ENCODE data around the gene CACHD1. TPM values are rescaled to one million over a fixed set of nuclear protein-coding genes. Genes with fewer than 3 reads are reported as not detected.

The CACHD1 gene
- total and polyA plus RNA-seq, 2 of the 8 experiments (the other 6 are each of a cell fraction or from before 2014, with no cell fraction given): 22.2 to 42.5 TPM

DNA sequence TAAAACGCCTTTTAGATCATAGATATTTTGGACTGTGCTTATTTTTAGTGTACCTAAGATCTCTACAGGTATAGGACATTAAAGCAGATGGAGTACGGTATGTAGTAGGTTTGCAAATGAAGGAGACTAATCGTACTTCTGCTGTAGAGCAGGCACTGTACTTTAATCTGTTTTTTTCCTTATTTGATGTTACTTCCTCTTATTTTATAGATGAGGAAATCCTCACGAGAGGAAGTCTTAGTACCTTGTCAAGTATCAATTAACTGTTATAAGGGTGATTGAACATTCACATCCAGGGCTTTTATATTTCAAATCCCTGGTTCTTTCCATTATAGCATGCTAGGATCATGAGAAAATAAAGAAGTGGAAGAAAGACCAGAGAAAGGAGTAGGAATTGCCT lies 41.1 kb downstream of the CACHD1 start:
- Histone ChIP-seq H3K23me2 (ENCODE audit: low read depth, low read length) (no peaks in the 10 kb centered on the region), H3K9ac (replicated peaks in 1 of 4; ENCODE audit: extremely low read depth in 1 of 4, low read depth in 3 of 4, low read length in 3 of 4) (no peak overlapping the region), H4K8ac (ENCODE audit: extremely low read depth, insufficient read depth, low read length) (no peak overlapping the region), H3K9me3 (ENCODE audit: insufficient read depth in 2 of 2, low read depth in 1 of 2, low read length in 1 of 2) (no peaks in the 10 kb centered on the region), H2BK120ac (replicated peaks; ENCODE audit: low read depth, low read length) (no peak overlapping the region), H3K4me2 (ENCODE audit: insufficient read depth in 1 of 2, low read depth in 2 of 2, low read length in 2 of 2) (no peak overlapping the region), H4K91ac (replicated peaks; ENCODE audit: insufficient read length, low read length) (no peak overlapping the region), H3K18ac (ENCODE audit: extremely low read depth, low read length) (no peak overlapping the region), H3K4me3 (ENCODE audit: extremely low read depth in 1 of 4, insufficient read depth in 2 of 4, low read depth in 3 of 4, low read length in 4 of 4) (no peak overlapping the region), H2AK5ac (ENCODE audit: low read depth, low read length) (no peak overlapping the region), H2BK15ac (ENCODE audit: low read length) (no peak overlapping the region), H2BK5ac (ENCODE audit: low read depth, low read length) (no peak overlapping the region), H3K27ac (ENCODE audit: low read depth, low read length) (no peak overlapping the region), H2BK12ac (ENCODE audit: low read depth, low read length) (no peak overlapping the region), H2BK20ac (ENCODE audit: low read length) (no peak overlapping the region), H3K4ac (replicated peaks; ENCODE audit: insufficient read length, low read depth, low read length) (no peak overlapping the region), H3K36me3 (ENCODE audit: control insufficient read depth in 2 of 4, insufficient read depth in 4 of 4, low read length in 3 of 4) (peaks cover 0 to 4% (median 2%) of the 10 kb centered on the region in 4 experiments; a peak in 2 of 8 replicates), H2AFZ (ENCODE audit: low read length) (no peak overlapping the region), H3K14ac (ENCODE audit: insufficient read length) (no peak overlapping the region), H3K27me3 (replicated peaks in 1 of 4; ENCODE audit: control insufficient read depth in 3 of 4, extremely low read depth in 1 of 4, insufficient read depth in 3 of 4, low read length in 3 of 4) (peaks cover 1 to 17% (median 10%) of the 10 kb centered on the region in 4 experiments), H4K5ac (ENCODE audit: insufficient read length, low read depth, low read length) (no peak overlapping the region), H3K79me2 (ENCODE audit: control insufficient read depth in 1 of 2, insufficient read depth in 2 of 2, low read length in 2 of 2) (peaks cover 4 to 100% of the 10 kb centered on the region in 2 experiments), H4K20me1 (replicated peaks in 1 of 2; ENCODE audit: control insufficient read depth in 1 of 2, insufficient read depth in 2 of 2, low read length in 2 of 2) (peaks cover 36 to 46% of the 10 kb centered on the region in 2 experiments), H3K56ac (replicated peaks; ENCODE audit: insufficient read length, low read depth, low read length) (no peak overlapping the region), H3K79me1 (ENCODE audit: low read depth, low read length) (peaks cover 11% of the 10 kb centered on the region), H3K4me1 (replicated peaks in 1 of 4; ENCODE audit: control insufficient read depth in 3 of 4, insufficient read depth in 4 of 4, low read length in 3 of 4) (peaks cover 11 to 32% (median 21%) of the 10 kb centered on the region in 4 experiments), H3K23ac (ENCODE audit: insufficient read length) (no peak overlapping the region)
- ChIA-PET CTCF (ENCODE audit: partially characterized antibody) (interaction anchor here (0.6 to 1.2 kb wide), 2 partner anchors 20 to 395 kb away, joined by 3 to 4 read pairs; no protein-coding TSS in a partner anchor), POLR2A (ENCODE audit: partially characterized antibody) (no interaction called here)
- DNase-seq (ENCODE audit: low read depth in 1 of 2, low spot score in 2 of 2): no peak
- 90% methylated on average over 4 of the region's 4 CpGs; no CpG with 5 or more reads in 1 of the 2 experiments for WGBS, 2 experiments (ENCODE audit: extremely low coverage in 1 of 2, insufficient coverage in 1 of 2, insufficient read length in 1 of 2, insufficient replicate concordance in 2 of 2, low coverage in 1 of 2, low lambda C conversion rate in 2 of 2, missing lambda C conversion rate in 1 of 2)
- TF ChIP-seq RXRA (IDR thresholded peaks at IDR 0.05; ENCODE audit: insufficient read depth, low read depth, low read length) (no peak), KDM1A (IDR thresholded peaks at IDR 0.05; ENCODE audit: borderline replicate concordance, low read length) (no peak), EP300 (IDR thresholded peaks at IDR 0.05; ENCODE audit: borderline replicate concordance in 1 of 2, low read depth in 2 of 2, low read length in 2 of 2) (no peak)
- no peak for FAIRE-seq

All from H1 (cell line).